ENCODE measurements around the gene CPPED1. TPM values are rescaled to one million over a fixed set of nuclear protein-coding genes. Genes with fewer than 3 reads are reported as not detected.

Gene CPPED1
- total and polyA plus RNA-seq, 12 donors: 5.6 to 20.2 (median 13.6) TPM

- Histone ChIP-seq H3K27me3 (peaks cover 0 to 9% (median 0%) of the 10 kb centered on the region in 7 donors), H3K4me1 (no peaks in the 10 kb centered on the region), H3K9me3 (no peaks in the 10 kb centered on the region), H3K27ac (no peak overlapping the region), H3K4me3 (no peak overlapping the region), H3K36me3 (no peaks in the 10 kb centered on the region)
- whole genome bisulfite sequencing, 2 donors: 90% methylated on average over 3 of the region's 3 CpGs
- intact Hi-C loops (cut with DNase I): no loop called here
- ATAC-seq (no peak), DNase-seq (no peak)
- TF ChIP-seq CTCF (IDR thresholded peaks at IDR 0.05): no peak
Observed at GRCh38 chr16:12618515-12618914, 185.2 kb downstream of the CPPED1 start.

GRCh38 chr16:12617401-12617819, 186.3 kb downstream of the CPPED1 start:
- no peak for DNase-seq
- no peaks in the 10 kb centered on the region for H3K4me1 ChIP-seq
- ATAC-seq: no peak
- no peak overlapping the region for H3K27ac ChIP-seq
- no peak for TF ChIP-seq CTCF (IDR thresholded peaks at IDR 0.05)
- intact Hi-C loops (cut with DNase I): no loop called here
- no peaks in the 10 kb centered on the region for H3K9me3 ChIP-seq
- H3K36me3 ChIP-seq: no peaks in the 10 kb centered on the region
- no peak overlapping the region for H3K4me3 ChIP-seq
- peaks cover 0 to 9% (median 0%) of the 10 kb centered on the region in 7 donors for H3K27me3 ChIP-seq
- 64 to 65% methylated on average over 9 of the region's 9 CpGs for WGBS, 2 donors

GRCh38 chr16:12614662-12615278, 188.9 kb downstream of the CPPED1 start:
- Histone ChIP-seq H3K9me3 (no peaks in the 10 kb centered on the region), H3K4me3 (no peak overlapping the region), H3K27ac (no peak overlapping the region), H3K27me3 (peaks cover 0 to 9% (median 0%) of the 10 kb centered on the region in 7 donors), H3K36me3 (no peaks in the 10 kb centered on the region), H3K4me1 (no peaks in the 10 kb centered on the region)
- no peak for ATAC-seq
- no peak for TF ChIP-seq CTCF (IDR thresholded peaks at IDR 0.05)
- no peak for DNase-seq
- 84 to 86% methylated on average over 7 of the region's 7 CpGs for WGBS, 2 donors
- intact Hi-C loops (cut with DNase I): no loop called here

GRCh38 chr16:12613992-12614661, 189.6 kb downstream of the CPPED1 start:
- Histone ChIP-seq H3K27me3 (peaks cover 0 to 9% (median 0%) of the 10 kb centered on the region in 7 donors), H3K9me3 (no peaks in the 10 kb centered on the region), H3K27ac (no peak overlapping the region), H3K4me3 (no peak overlapping the region), H3K36me3 (no peaks in the 10 kb centered on the region), H3K4me1 (no peaks in the 10 kb centered on the region)
- ATAC-seq (no peak), DNase-seq (no peak)
- intact Hi-C loops (cut with DNase I): no loop called here
- TF ChIP-seq CTCF (IDR thresholded peaks at IDR 0.05): no peak
- WGBS, 2 donors: 83 to 85% methylated on average over 14 of the region's 14 CpGs
